Brain microvascular endothelial cell (primary cell): Measurements from ENCODE around the gene AEBP2.

ENCODE experiments used
- DNase-seq: peaks from one replicate; pipeline ENCODE4 v3.0.0-alpha.2; 2020
- H3K27ac ChIP-seq: fragments of 250-450 bp; sonication (Bioruptor Pico); 2 replicates; pipeline ENCODE4 v1.5.1; 2020; ENCODE audit warnings: mild to moderate bottlenecking, moderate library complexity
- H3K27me3 ChIP-seq: fragments of 250-450 bp; sonication (Bioruptor Pico); replicated peaks from 2 replicates; pipeline ENCODE4 v1.5.1; 2020; ENCODE audit warnings: mild to moderate bottlenecking
- H3K36me3 ChIP-seq: fragments of 250-450 bp; sonication (Bioruptor Pico); replicated peaks from 2 replicates; pipeline ENCODE4 v1.5.1; 2020; ENCODE audit warnings: mild to moderate bottlenecking
- H3K4me3 ChIP-seq: 2 replicates; pipeline ENCODE4 v1.5.1; 2011; ENCODE audit warnings: low read depth, mild to moderate bottlenecking, control low read depth, low read length, moderate library complexity
- CTCF ChIP-seq: IDR thresholded peaks from 2 replicates; pipeline ENCODE4 v1.5.1; 2011; ENCODE audit warnings: low read depth, mild to moderate bottlenecking, moderate library complexity, low read length, control low read depth, inconsistent platforms; ENCODE audit errors: missing control alignments
- in situ Hi-C: cut with HindIII; loops from 2 replicates; pipeline ENCODE4 v1.10.0; 2017; ENCODE audit warnings: low sequenced_read_pairs, low pct_ligation_motif_present

Gene AEBP2

GRCh38 chr12:19456176-19456575, 16.9 kb downstream of the AEBP2 start:
- Histone ChIP-seq H3K27me3 (no peaks in the 10 kb centered on the region), H3K36me3 (no peaks in the 10 kb centered on the region), H3K4me3 (no peak overlapping the region), H3K27ac (no peak overlapping the region)
- in situ Hi-C loops, result no loop called here
- no peak for TF ChIP-seq CTCF
- DNase-seq, result no peak

- in situ Hi-C loops, result no loop called here
- H3K36me3 ChIP-seq, result no peaks in the 10 kb centered on the region
- DNase-seq, result no peak
- no peaks in the 10 kb centered on the region for H3K27me3 ChIP-seq
- H3K27ac ChIP-seq, result no peak overlapping the region
- TF ChIP-seq CTCF, result no peak
- H3K4me3 ChIP-seq, result no peak overlapping the region
Observed at GRCh38 chr12:19457561-19457960, 18.3 kb downstream of the AEBP2 start.

- in situ Hi-C loops, result no loop called here
- Histone ChIP-seq H3K4me3 (no peak overlapping the region), H3K27me3 (no peaks in the 10 kb centered on the region), H3K36me3 (no peaks in the 10 kb centered on the region), H3K27ac (no peak overlapping the region)
- TF ChIP-seq CTCF, result no peak
- DNase-seq, result no peak
Observed at GRCh38 chr12:19458733-19459132, 19.4 kb downstream of the AEBP2 start.

GRCh38 chr12:19461999-19462398, 22.7 kb downstream of the AEBP2 start:
- Histone ChIP-seq H3K4me3 (no peak overlapping the region), H3K27me3 (no peaks in the 10 kb centered on the region), H3K27ac (no peak overlapping the region), H3K36me3 (peaks cover 3% of the 10 kb centered on the region)
- DNase-seq, result no peak
- no peak for TF ChIP-seq CTCF
- in situ Hi-C loops, result no loop called here

- TF ChIP-seq CTCF, result no peak
- Histone ChIP-seq H3K27ac (no peak overlapping the region), H3K4me3 (no peak overlapping the region), H3K27me3 (no peaks in the 10 kb centered on the region), H3K36me3 (peaks cover 3% of the 10 kb centered on the region)
- DNase-seq, result peak; percentile 20
- in situ Hi-C loops, result no loop called here
Observed at GRCh38 chr12:19462406-19462805, 23.1 kb downstream of the AEBP2 start.

- H3K27ac ChIP-seq, result no peak overlapping the region
- no peak for DNase-seq
- no peaks in the 10 kb centered on the region for H3K27me3 ChIP-seq
- TF ChIP-seq CTCF, result no peak
- peaks cover 3% of the 10 kb centered on the region for H3K36me3 ChIP-seq
- in situ Hi-C loops, result no loop called here
- no peak overlapping the region for H3K4me3 ChIP-seq
Observed at GRCh38 chr12:19464192-19464580, 24.9 kb downstream of the AEBP2 start.
